Lung microvascular endothelial cell (primary cell): ENCODE measurements around the gene CBARP. TPM values are rescaled to one million over a fixed set of nuclear protein-coding genes. Genes with fewer than 3 reads are reported as not detected.

Experiments used
- DNase-seq, 2 donors: peaks; one replicate each; pipeline versions ENCODE4 v3.0.0 to v3.0.0-alpha.2; 2010; ENCODE audit warnings: low read depth in 2 of 2
- total RNA-seq: library from RNA; depleted of rRNA; stranded (reverse); fragments of >200 nt; gene quantifications from 2 replicates; pipeline ENCODE4 v1.2.1, GENCODE V29; 2014

CBARP gene
- total RNA-seq, 1 donor from 2014 or later = 1.2 TPM

DNA sequence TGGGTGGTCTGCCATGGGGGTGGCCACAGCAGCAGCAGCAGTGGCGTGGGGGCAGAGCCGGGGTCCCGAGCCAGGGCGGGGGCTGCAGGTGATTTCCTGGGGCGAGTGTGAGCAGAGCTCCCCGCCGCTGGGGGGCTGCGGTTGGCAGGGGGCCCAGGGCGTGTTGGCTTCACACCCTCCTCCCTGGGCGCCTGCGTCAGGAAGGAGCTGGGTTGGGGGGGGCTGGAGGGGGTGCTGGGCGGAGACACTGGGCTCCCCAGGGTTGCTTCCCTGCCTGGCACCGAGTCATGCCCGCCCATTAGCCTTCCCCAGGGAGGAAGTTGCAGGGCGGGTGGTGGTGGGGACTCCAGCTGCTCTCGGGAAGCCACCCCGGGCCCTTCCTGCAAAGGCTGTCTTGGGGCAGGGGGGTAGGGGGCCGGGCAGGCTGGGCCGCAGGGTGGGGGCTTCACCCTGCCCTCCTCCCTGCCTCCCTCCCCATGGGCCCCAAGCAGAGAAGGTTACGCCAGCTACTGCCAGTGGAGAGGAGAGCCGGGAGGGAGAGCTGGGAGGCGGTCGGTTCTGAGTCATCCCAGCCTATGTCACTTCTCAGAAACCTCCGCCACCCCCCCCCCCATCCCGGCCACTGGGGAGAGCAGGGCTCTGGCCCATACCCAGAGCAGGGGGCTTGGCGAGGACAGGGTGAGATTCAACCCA, 15.2 kb upstream of the CBARP start:
- peak; percentile 82 to 94 for DNase-seq

GRCh38 chr19:1252221-1252820, 14.5 kb upstream of the CBARP start:
- peak; percentile 80 to 87 for DNase-seq

GRCh38 chr19:1251330-1252220, 13.8 kb upstream of the CBARP start:
- DNase-seq = peak; percentile 81 to 89

DNA sequence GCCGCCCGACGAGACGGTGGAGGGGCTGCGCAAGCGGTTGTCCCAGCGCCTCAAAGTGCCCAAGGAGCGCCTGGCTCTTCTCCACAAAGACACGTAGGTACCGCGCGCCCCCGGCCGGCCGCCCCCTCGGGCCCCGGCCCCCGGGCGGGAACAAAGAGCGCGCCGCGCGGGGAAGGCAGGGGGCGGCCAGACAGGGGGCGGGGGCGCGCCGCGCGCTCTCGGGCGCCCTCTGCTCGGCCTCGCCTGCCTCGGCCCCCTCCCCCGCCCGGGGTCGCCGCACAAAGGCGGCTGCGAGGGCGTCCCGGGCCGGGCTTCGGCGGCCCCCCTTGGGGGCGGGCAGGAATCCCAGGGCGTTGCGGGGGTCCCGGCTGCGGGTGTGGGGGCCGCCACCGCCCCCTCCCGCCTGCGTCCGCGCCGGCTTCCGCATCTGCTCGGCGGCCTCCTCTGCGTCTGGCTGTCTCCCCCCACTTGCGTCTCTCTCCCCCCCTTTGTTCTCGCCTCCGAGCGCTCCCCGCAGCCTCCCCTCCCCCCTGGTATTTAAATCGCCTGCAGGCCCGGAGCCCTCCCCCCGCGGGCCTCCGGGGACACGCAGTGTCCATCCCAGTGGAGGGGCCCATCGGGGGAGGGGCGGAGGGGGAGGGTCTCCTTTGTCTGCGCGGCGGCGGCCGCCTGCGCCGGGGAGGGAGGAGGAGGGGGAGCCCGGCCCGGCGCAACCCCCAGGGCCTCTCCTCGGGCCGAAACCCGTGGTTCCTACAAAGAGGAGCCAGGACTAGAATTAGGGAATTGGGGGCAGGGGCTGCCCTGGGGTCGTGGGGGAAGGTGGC, 12.8 kb upstream of the CBARP start:
- peak; percentile 71 to 79 for DNase-seq

- no peak for DNase-seq
Observed at GRCh38 chr19:1249990-1250436, 12.2 kb upstream of the CBARP start.

- peak; percentile 97 to 98 for DNase-seq
Observed at GRCh38 chr19:1249298-1249989, 11.6 kb upstream of the CBARP start.

- peak; percentile 80 to 87 for DNase-seq
Observed at GRCh38 chr19:1248786-1249297, 11.0 kb upstream of the CBARP start.

DNA sequence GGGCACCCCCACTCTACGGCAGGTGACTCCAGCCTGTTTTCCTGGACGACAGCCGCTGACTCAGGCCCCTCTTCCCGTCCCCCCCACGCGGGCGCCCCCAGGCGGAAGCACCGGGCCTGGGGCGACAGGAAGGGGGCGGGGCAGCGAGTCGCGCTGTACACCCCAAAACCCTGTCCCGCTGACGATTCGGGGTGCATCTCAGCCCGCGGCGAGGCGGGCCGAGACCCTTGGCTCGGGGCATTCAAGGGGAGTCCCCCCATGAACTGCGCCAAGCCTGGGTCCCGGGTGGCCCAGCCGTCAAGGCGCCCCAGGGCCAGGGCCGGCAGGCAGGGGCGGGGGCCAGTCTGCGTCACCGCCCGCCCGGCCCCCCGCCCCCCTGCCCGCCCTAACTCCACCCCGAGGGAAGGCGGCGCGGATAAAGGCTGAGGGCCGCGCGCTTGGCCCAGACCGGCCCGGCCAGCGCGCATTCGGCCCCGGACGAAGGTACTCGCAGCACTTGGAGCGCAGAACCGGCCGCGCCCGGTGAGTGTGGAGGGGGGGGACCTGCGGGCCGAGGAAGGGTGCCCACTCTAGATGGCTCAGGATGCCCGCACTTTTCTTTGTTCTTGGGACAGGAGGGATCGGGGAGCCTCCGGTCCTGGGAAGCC, 10.5 kb upstream of the CBARP start, which contains the start of gene MIDN:
Gene MIDN (plus strand): TSS at position 445 of the 647 bp plus-strand sequence. CDS start 1,714 bp downstream, outside the sequence.
- DNase-seq = peak; percentile 94

DNA sequence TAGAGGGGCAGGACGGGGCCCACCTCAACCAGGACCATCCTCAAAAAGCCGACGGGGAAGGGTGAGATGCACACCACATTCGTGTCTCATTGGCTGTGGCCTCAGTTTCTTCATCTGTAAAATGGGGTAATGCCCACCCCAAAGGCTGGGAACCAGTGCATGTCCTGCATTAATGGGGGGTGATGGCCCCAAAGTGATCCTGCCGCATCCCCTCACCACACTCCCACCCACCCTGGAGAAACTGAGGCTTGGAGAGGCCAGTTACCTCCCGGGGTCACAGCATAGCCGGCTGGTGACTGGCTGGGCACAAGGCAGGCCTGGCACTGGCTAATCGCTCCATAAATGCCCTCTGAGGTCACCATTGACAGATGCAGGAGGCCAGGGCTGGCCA, 9.9 kb upstream of the CBARP start:
- DNase-seq = no peak

- peak in 1 of 2 donors; percentile 50 for DNase-seq
Observed at GRCh38 chr19:1246265-1247087, 8.7 kb upstream of the CBARP start.

DNA sequence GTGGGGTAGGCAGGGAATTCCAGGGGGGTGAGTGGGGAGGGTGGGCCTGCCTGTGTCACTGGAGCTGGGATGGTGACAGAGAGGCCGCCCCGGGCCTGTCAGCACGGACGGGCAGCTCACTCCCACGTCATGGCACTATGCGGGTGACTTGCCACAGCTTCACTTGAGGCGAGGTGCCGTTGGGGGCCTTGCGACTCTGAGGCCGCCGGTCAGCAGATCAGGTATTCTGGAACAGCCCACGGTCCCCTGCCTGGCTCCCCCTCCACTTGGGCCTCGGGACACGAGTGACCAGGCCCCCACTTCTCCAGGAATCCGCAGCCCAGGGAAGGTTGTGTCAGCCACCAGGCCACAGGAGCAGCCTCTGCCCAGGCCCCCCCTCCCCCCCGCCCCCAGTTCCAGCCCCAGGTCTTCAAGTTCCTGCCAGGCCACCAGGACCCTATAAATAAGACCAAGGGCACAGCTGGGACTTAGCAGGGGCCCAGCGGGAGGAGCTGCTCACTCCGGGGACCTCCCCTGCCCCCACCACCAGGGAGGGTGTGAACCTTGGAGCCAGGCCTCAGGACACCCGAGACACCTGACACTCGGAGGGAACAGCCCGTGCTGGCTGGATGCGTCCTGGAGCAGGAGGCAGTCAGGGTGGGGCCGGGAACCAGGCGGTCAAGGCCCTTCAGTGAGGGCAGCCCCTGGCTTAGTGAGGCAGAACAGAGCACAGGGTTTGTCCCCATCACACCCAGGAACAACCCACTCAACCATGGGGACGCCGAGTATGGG, 7.9 kb upstream of the CBARP start:
- no peak for DNase-seq

- DNase-seq = no peak
Observed at GRCh38 chr19:1244693-1245451, 7.1 kb upstream of the CBARP start.

DNA sequence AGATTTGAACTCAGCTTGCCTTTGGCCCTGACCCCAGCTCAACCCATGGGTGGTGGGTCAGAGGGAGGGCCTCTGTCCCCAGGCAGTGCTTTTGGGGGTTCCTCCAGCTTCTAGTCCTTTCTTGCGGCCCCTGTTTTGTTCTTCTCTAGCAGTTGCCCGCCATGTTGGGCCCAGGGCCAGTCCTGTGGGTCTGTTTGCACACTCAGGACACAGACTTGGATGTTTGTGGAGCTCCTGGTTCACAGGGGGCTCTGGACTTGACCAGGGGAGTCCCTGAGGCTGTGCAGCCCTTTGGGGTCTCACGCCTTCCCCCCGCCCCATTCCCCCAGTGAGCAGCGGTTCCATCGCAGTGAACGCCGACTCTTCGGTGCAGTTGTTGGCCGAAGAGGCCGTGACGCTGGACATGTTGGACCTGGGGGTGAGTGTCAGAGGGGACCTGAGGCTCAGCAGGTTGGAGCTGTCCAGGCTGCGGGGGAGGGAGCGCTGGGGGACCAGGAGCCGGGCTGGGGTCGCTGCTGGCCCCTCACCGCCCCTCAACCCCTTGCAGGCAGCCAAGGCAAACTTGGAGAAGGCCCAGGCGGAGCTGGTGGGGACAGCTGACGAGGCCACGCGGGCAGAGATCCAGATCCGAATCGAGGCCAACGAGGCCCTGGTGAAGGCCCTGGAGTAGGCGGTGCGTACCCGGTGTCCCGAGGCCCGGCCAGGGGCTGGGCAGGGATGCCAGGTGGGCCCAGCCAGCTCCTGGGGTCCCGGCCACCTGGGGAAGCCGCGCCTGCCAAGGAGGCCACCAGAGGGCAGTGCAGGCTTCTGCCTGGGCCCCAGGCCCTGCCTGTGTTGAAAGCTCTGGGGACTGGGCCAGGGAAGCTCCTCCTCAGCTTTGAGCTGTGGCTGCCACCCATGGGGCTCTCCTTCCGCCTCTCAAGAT, 6.2 kb upstream of the CBARP start:
- peak; percentile 83 to 86 for DNase-seq

DNA sequence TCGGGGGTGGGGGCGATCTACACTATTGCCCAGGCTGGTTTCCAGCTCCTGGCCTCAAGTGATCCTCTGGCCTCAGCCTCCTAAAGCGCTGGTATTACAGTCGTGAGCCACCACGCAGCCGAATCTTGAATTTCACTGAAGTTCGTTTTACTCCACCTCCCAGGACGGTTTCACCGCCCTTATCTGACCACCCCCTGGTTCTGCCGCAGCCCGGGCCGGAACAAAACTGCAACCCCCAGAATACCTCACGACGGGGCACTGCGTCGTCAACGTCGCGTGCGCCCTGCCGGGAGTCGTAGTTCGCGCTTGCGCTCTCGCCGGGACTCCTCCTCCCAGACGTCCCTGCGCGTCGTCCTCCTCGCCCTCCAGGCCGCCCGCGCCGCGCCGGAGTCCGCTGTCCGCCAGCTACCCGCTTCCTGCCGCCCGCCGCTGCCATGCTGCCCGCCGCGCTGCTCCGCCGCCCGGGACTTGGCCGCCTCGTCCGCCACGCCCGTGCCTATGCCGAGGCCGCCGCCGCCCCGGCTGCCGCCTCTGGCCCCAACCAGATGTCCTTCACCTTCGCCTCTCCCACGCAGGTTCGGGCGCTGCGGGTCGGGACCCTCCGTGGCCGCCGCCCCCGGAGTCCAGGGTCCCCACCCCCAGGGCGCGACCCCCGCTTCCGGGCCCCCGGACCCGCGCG, 3.8 kb upstream of the CBARP start, which contains the start of gene ATP5F1D:
Gene ATP5F1D (plus strand): TSS at position 335 of the 679 bp plus-strand sequence. CDS start 100 bp downstream, at position 435.
- peak; percentile 96 for DNase-seq

DNA sequence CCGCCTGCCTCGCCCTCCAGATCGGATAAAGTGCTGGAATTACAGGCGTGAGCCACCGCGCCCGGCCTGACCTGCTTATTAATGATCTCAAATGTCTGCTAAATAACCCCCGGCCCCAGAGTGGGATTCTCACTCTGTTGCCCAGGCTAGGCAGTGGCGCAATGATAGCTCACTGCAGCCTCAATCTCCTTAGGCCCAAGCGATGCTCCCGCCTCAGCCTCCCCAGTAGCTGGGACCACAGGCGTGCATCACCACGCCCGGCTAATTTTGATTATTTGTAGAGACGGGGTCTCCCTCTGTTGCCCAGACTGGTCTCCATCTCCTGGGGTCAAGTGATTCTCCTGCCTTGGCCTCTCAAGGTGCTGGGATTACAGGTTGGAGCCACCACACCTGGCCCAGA, 3.1 kb upstream of the CBARP start:
- no peak for DNase-seq
